ENCODE data around the gene WDR17. TPM values are rescaled to one million over a fixed set of nuclear protein-coding genes. Genes with fewer than 3 reads are reported as not detected.

WDR17 gene
- total RNA-seq, 1 experiment from 2014 or later, result 4.4 TPM

GRCh38 chr4:176188654-176189053, 123.0 kb downstream of the WDR17 start:
- Mint-ChIP-seq H3K9me3 (no peaks in the 10 kb centered on the region), H3K27ac (no peak overlapping the region), H3K4me1 (peaks cover 56% of the 10 kb centered on the region), H3K4me3 (no peak overlapping the region), H3K36me3 (no peaks in the 10 kb centered on the region), H3K27me3 (ENCODE audit: low read depth) (no peaks in the 10 kb centered on the region; the same call in 1 of the 2 replicates)
- CTCF ChIA-PET, result no interaction called here
- TF ChIP-seq IRF1 (CRISPR knock-in tag; IDR thresholded peaks at IDR 0.05), result no peak
- TF ChIP-seq TCF7 (CRISPR knock-in tag; IDR thresholded peaks at IDR 0.05; ENCODE audit: low read depth), result no peak
- TF ChIP-seq EMX1 (CRISPR knock-in tag; IDR thresholded peaks at IDR 0.05), result no peak
- no peak for TF ChIP-seq ZNF121 (CRISPR knock-in tag; IDR thresholded peaks at IDR 0.05)
- TF ChIP-seq SMAD3 (CRISPR knock-in tag; IDR thresholded peaks at IDR 0.05; ENCODE audit: borderline replicate concordance), result no peak
- TF ChIP-seq CREM (CRISPR knock-in tag; IDR thresholded peaks at IDR 0.05), result no peak
- no peak for TF ChIP-seq FOXP1 (CRISPR knock-in tag; IDR thresholded peaks at IDR 0.05; ENCODE audit: borderline replicate concordance)
- TF ChIP-seq KAT7 (CRISPR knock-in tag; IDR thresholded peaks at IDR 0.05; ENCODE audit: borderline replicate concordance), result no peak
- no peak for TF ChIP-seq CREB1 (CRISPR knock-in tag; IDR thresholded peaks at IDR 0.05)
- TF ChIP-seq ZBTB43 (CRISPR knock-in tag; IDR thresholded peaks at IDR 0.05), result no peak
- TF ChIP-seq ZNF396 (CRISPR knock-in tag; IDR thresholded peaks at IDR 0.05; ENCODE audit: borderline replicate concordance), result no peak
- no peak for TF ChIP-seq NR2C2 (CRISPR knock-in tag; IDR thresholded peaks at IDR 0.05)
- TF ChIP-seq PREB (CRISPR knock-in tag; IDR thresholded peaks at IDR 0.05; ENCODE audit: borderline replicate concordance), result no peak
- no peak for TF ChIP-seq ZNF317 (CRISPR knock-in tag; IDR thresholded peaks at IDR 0.05; ENCODE audit: borderline replicate concordance, low read depth)
- no peak for TF ChIP-seq IRF2 (CRISPR knock-in tag; IDR thresholded peaks at IDR 0.05; ENCODE audit: borderline replicate concordance, low read depth)
- TF ChIP-seq USF2 (CRISPR knock-in tag; IDR thresholded peaks at IDR 0.05), result no peak
- POLR2A ChIA-PET, result no interaction called here
- DNase-seq (ENCODE audit: low spot score), result no peak
- ATAC-seq, result no peak

GRCh38 chr4:176189891-176190795, 124.5 kb downstream of the WDR17 start:
- no peaks in the 10 kb centered on the region for H3K36me3 Mint-ChIP-seq
- DNase-seq (ENCODE audit: low spot score) (no peak), ATAC-seq (no peak)
- peaks cover 65% of the 10 kb centered on the region for H3K4me1 Mint-ChIP-seq
- no peaks in the 10 kb centered on the region for H3K9me3 Mint-ChIP-seq
- H3K27ac Mint-ChIP-seq, result peak overlapping the region; percentile 49; the same call in 1 of the 2 replicates
- CTCF ChIA-PET, result no interaction called here
- POLR2A ChIA-PET, result no interaction called here
- H3K4me3 Mint-ChIP-seq, result no peak overlapping the region
- no peaks in the 10 kb centered on the region; the same call in 1 of the 2 replicates for H3K27me3 Mint-ChIP-seq (ENCODE audit: low read depth)
- TF ChIP-seq CREB1 (CRISPR knock-in tag; IDR thresholded peaks at IDR 0.05), result no peak
- TF ChIP-seq CDX4 (CRISPR knock-in tag; IDR thresholded peaks at IDR 0.05; ENCODE audit: borderline replicate concordance), result no peak
- no peak for TF ChIP-seq TCF7 (CRISPR knock-in tag; IDR thresholded peaks at IDR 0.05; ENCODE audit: low read depth)
- TF ChIP-seq ZNF121 (CRISPR knock-in tag; IDR thresholded peaks at IDR 0.05), result no peak
- TF ChIP-seq ZNF532 (CRISPR knock-in tag; IDR thresholded peaks at IDR 0.05; ENCODE audit: borderline replicate concordance), result no peak
- no peak for TF ChIP-seq E2F1 (CRISPR knock-in tag; IDR thresholded peaks at IDR 0.05)
- no peak for TF ChIP-seq SMAD3 (CRISPR knock-in tag; IDR thresholded peaks at IDR 0.05; ENCODE audit: borderline replicate concordance)
- no peak for TF ChIP-seq ATF1 (CRISPR knock-in tag; IDR thresholded peaks at IDR 0.05)
- TF ChIP-seq E2F4 (CRISPR knock-in tag; IDR thresholded peaks at IDR 0.05; ENCODE audit: borderline replicate concordance, low read depth), result no peak
